Prostate gland (tissue), 2 donors: Measurements from ENCODE around the gene TASP1. TPM values are rescaled to one million over a fixed set of nuclear protein-coding genes. Genes with fewer than 3 reads are reported as not detected.
"Not testable (repeated sequence)": the region's sequence is repeated elsewhere in the genome, so short reads cannot be mapped to it uniquely, and the experiment has no call there.

Experiments used
- DNase-seq: peaks from one replicate; pipeline ENCODE4 v3.0.0-alpha.2; 2019; ENCODE audit warnings: low spot score
- H3K27ac ChIP-seq, 2 donors: fragments of 200-600 bp; sonication (generic); 2 replicates each; pipeline ENCODE4 v1.5.1; 2017 to 2019
- H3K27me3 ChIP-seq: fragments of 200-600 bp; sonication (generic); replicated peaks from 2 replicates; pipeline ENCODE4 v1.5.1; 2019; ENCODE audit not compliant: insufficient read depth
- H3K36me3 ChIP-seq, 2 donors: fragments of 200-600 bp; sonication (generic); 1 replicate in 1 of 2; 2 replicates in 1 of 2; pipeline versions ENCODE4 v1.5.1 to v1.8.1; 2017 to 2019
- H3K4me1 ChIP-seq: fragments of 200-600 bp; sonication (generic); replicated peaks from 2 replicates; pipeline ENCODE4 v1.5.1; 2019
- H3K4me3 ChIP-seq, 2 donors: fragments of 200-600 bp; sonication (generic); 2 replicates each; pipeline ENCODE4 v1.5.1; 2017 to 2019
- H3K9me3 ChIP-seq: fragments of 200-600 bp; sonication (generic); 2 replicates; pipeline ENCODE4 v1.5.1; 2017
- CTCF ChIP-seq, 4 experiments: fragments of 200-600 bp in 2 of 4; fragments of 450-650 bp in 2 of 4; sonication (generic) in 2 of 4; IDR thresholded peaks; 1 replicate in 3 of 4; 2 replicates in 1 of 4; pipeline ENCODE4 v1.5.1; 2016 to 2019; ENCODE audit warnings: antibody characterized with exemption in 4 of 4, mild to moderate bottlenecking in 2 of 4, moderate library complexity in 2 of 4
- POLR2A ChIP-seq: fragments of 450-650 bp; IDR thresholded peaks from one replicate; pipeline ENCODE4 v1.6.1; 2016; ENCODE audit warnings: antibody characterized with exemption, mild to moderate bottlenecking
- POLR2AphosphoS5 ChIP-seq: sonication (generic); formaldehyde crosslinking; IDR thresholded peaks from one replicate; pipeline ENCODE4 v1.6.1; 2017; ENCODE audit warnings: antibody characterized with exemption
- WGBS: methylation state at CpG from one replicate; pipeline ENCODE4 v1.1.5; 2018; 5-methylcytosine and 5-hydroxymethylcytosine counted together
- intact Hi-C: fragments of 100-400 bp; cut with DNase I; formaldehyde crosslinking; loops from one replicate; pipeline ENCODE4 v1.14.2; 2022
- total RNA-seq, 2 donors: library from RNA; depleted of rRNA; stranded (reverse); fragments of >200 nt; gene quantifications; one replicate each; pipeline ENCODE4 v1.1.0, GENCODE V29; 2016

TASP1 gene
- total RNA-seq, 2 donors from 2014 or later: 9.3 to 14.2 TPM

DNA sequence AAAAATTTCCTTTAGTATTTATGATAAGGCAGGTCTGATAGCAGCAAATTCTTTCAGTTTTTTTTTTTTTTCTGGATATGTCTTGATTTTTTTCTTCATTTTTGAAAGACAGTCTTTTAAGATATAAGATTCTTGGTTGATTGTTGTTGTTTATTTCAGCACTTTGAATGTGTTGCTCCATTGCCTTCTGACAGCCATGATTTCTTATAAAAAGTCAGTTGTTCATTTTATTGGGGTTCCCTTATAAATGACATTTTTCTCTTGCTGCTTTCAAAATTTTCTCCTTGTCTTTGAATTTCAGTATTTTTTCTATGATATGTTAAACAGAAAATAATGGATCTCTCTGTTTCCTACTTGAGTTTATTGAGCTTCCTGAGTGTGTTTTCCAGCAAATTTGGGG, 265.3 kb downstream of the TASP1 start:
- no peak overlapping the region for H3K27ac ChIP-seq
- H3K9me3 ChIP-seq: no peaks in the 10 kb centered on the region
- intact Hi-C loops: no loop called here
- H3K4me3 ChIP-seq: no peak overlapping the region
- DNase-seq: no peak
- no peaks in the 10 kb centered on the region for H3K36me3 ChIP-seq
- TF ChIP-seq POLR2AphosphoS5: no peak
- no peak for TF ChIP-seq POLR2A
- no peak for TF ChIP-seq CTCF (IDR thresholded peaks at IDR 0.05)
- H3K27me3 ChIP-seq: no peaks in the 10 kb centered on the region
- H3K4me1 ChIP-seq: no peaks in the 10 kb centered on the region

DNA sequence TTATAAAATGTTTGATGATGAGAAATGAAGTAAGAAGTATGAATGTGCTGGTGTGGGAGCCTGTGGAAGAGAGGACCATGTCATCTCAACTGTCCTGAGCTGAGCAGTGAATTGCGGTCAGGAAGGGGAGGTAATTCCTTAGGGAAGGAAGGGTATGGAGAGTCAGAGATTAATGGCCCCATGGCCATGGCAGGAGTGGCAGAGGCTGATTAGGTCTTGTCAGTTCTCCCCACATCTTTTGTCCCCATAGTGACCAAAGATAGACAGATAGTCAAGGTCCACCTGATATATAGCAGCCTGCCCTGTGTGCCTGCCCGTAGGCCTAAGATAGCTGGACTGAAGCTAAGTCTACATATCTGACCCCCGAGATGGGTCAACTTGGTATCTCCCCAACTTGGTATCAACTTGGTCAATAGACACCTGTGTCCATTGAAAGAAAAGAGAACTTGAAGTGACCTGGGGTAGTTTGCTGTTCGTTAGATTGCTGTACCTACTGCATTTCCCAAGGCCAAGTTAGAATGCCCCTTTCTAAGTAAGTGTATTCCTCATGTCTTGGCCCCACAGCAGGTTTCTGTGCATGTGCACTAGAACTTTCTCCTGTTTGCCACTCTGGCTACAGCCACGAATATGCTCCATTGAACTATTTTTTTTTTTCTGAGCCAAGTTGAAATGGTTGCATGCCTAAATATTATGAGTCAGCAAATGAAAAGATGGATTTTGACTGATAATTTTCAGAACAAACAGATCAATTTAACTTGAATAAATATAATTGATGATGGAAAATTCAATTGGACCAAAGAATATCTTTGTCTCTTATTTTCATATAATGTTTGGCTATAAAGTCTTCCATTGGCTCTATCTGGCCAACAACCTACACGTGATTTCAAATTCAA, 274.2 kb downstream of the TASP1 start:
- no peaks in the 10 kb centered on the region for H3K36me3 ChIP-seq
- H3K4me1 ChIP-seq: no peaks in the 10 kb centered on the region
- H3K27me3 ChIP-seq: no peaks in the 10 kb centered on the region
- intact Hi-C loops: no loop called here
- WGBS: 96% methylated on average over 6 of the region's 6 CpGs
- no peak for DNase-seq
- TF ChIP-seq POLR2AphosphoS5: no peak
- TF ChIP-seq CTCF (IDR thresholded peaks at IDR 0.05): no peak
- no peak for TF ChIP-seq POLR2A
- H3K9me3 ChIP-seq: no peaks in the 10 kb centered on the region
- H3K4me3 ChIP-seq: no peak overlapping the region
- no peak overlapping the region for H3K27ac ChIP-seq

- intact Hi-C loops: no loop called here
- H3K36me3 ChIP-seq: no peaks in the 10 kb centered on the region
- TF ChIP-seq CTCF (IDR thresholded peaks at IDR 0.05) (no peak), POLR2A (no peak), POLR2AphosphoS5 (no peak)
- no peak overlapping the region for H3K4me3 ChIP-seq
- H3K27me3 ChIP-seq: no peaks in the 10 kb centered on the region
- no peak for DNase-seq
- no peaks in the 10 kb centered on the region for H3K4me1 ChIP-seq
- no peak overlapping the region for H3K27ac ChIP-seq
- H3K9me3 ChIP-seq: no peaks in the 10 kb centered on the region
Measured at GRCh38 chr20:13363473-13363872, 275.3 kb downstream of the TASP1 start.

GRCh38 chr20:13362165-13362564, 276.6 kb downstream of the TASP1 start:
- DNase-seq, H3K27me3 ChIP-seq, intact Hi-C loops, H3K36me3 ChIP-seq, H3K9me3 ChIP-seq, H3K4me3 ChIP-seq, H3K4me1 ChIP-seq, H3K27ac ChIP-seq: not testable (repeated sequence)
- 94% methylated on average over 3 of the region's 5 CpGs for WGBS

DNA sequence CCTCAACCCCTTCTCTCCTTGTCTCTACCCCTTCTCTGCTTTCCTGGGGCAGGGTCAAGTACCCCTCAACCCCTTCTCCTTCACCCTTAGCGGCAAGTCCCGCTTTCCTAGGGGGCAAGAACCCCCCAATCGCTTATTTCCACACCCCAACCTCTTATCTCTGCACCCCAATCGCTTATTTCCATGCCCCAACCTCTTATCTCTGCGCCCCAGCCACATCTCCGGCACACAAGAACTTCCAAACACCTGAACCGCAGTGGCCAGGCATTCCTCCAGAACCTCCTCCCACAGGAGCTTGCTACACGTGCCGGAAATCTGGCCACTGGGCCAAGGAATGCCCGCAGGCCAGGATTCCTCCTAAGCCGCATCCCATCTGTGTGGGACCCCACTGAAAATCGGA, 279.8 kb downstream of the TASP1 start:
- H3K36me3 ChIP-seq, H3K27me3 ChIP-seq, H3K4me3 ChIP-seq, H3K4me1 ChIP-seq, H3K27ac ChIP-seq, DNase-seq, intact Hi-C loops, H3K9me3 ChIP-seq: not testable (repeated sequence)
- WGBS: 94% methylated on average over 11 of the region's 12 CpGs

DNA sequence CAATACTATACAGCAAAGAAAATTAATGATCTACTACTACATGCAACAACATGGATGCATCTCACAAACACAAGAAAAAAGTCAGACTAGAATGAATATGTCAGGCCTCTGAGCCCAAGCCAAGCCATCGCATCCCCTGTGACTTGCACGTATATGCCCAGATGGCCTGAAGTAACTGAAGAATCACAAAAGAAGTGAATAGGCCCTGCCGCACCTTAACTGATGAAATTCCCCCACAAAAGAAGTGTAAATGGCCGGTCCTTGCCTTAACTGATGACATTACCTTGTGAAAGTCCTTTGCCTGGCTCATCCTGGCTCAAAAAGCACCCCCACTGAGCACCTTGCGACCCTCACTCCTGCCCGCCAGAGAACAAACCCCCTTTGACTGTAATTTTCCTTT, 280.9 kb downstream of the TASP1 start:
- H3K9me3 ChIP-seq, H3K36me3 ChIP-seq, H3K4me3 ChIP-seq, H3K27ac ChIP-seq, H3K27me3 ChIP-seq, DNase-seq, intact Hi-C loops, H3K4me1 ChIP-seq: not testable (repeated sequence)
- WGBS: 91% methylated on average over 6 of the region's 6 CpGs
